GM12873 (cell line): Measurements from ENCODE around the gene CDC26.

Source experiments
- TF ChIP-seq, protein P1 (sequence below): IDR thresholded peaks from 2 replicates; pipeline ENCODE4 v1.5.1; 2012; ENCODE audit warnings: low read depth, mild to moderate bottlenecking, moderate library complexity, low read length, control low read depth; ENCODE audit not compliant: insufficient read depth; ENCODE audit errors: missing control alignments

CDC26 gene

DNA sequence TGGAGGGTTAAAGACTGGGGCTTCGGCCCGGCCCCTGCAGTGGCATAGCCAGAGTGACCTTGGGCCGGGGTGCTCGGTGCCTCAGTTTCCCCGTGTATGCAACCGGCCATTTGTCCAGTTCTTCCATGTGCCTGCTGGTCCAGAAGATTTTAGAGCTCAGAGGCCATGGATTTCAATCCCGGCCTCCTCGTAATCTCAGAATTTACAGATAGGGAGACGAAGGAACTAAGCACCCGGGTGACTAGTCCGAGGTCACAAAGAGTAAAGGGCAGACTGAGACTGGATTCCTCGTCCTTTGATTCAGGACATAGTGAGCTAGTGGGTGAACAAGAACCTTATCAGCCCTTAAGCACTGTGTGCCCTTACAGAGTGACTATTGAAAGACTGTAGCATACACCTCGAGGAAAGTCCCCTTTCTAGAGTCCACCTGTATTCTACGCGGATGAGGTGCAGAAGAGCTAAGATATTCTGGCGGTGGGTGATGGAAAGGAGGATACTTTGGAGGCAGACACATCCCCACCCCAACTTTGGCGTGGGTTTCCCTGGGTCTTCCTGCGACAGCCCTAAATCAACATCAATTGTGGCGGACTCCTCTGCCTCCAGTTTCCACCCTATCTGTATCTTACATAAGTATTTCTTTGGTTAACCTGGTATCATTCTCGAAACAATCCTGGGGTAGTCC, 53.4 kb downstream of the CDC26 start:
- TF ChIP-seq, protein P1, sequence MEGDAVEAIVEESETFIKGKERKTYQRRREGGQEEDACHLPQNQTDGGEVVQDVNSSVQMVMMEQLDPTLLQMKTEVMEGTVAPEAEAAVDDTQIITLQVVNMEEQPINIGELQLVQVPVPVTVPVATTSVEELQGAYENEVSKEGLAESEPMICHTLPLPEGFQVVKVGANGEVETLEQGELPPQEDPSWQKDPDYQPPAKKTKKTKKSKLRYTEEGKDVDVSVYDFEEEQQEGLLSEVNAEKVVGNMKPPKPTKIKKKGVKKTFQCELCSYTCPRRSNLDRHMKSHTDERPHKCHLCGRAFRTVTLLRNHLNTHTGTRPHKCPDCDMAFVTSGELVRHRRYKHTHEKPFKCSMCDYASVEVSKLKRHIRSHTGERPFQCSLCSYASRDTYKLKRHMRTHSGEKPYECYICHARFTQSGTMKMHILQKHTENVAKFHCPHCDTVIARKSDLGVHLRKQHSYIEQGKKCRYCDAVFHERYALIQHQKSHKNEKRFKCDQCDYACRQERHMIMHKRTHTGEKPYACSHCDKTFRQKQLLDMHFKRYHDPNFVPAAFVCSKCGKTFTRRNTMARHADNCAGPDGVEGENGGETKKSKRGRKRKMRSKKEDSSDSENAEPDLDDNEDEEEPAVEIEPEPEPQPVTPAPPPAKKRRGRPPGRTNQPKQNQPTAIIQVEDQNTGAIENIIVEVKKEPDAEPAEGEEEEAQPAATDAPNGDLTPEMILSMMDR = no peak

GRCh38 chr9:113221003-113221799, 54.2 kb downstream of the CDC26 start, which contains the start of the genes FKBP15 and SLC31A1:
Gene FKBP15 (minus strand): TSS chr9:113221277. CDS start chr9:113221243, 34 bp downstream.
Gene SLC31A1 (plus strand): TSS chr9:113221544. CDS start chr9:113256149, 34,605 bp downstream.
- TF ChIP-seq, protein P1 = no peak

DNA sequence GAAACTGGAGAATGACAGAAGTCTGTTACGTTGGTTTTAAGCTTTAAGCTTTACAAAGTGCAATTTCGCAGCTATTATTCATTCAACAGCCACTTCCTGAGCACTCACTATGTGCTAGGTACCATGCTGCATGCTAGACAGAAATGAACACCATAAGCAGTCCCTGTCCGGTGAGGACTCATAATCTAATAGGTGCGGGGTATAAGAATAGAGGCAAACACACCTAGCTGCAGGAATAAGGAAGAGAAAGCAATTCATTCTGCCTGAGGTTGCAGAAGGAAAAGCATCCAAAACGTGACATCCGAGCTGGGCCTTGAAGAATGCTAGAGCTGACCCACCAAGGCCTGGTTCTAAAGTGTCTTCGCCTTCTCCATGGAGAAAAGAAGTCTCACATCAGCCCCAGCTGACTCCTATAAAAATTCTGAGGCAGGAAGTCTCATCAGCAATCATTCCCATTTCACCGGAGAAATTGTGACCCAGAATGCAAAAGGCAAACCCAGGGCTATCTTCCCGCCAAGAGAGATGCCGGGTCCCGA, 54.8 kb downstream of the CDC26 start:
- TF ChIP-seq, protein P1 = no peak

GRCh38 chr9:113219969-113220368, 55.4 kb downstream of the CDC26 start:
- TF ChIP-seq, protein P1 = no peak

DNA sequence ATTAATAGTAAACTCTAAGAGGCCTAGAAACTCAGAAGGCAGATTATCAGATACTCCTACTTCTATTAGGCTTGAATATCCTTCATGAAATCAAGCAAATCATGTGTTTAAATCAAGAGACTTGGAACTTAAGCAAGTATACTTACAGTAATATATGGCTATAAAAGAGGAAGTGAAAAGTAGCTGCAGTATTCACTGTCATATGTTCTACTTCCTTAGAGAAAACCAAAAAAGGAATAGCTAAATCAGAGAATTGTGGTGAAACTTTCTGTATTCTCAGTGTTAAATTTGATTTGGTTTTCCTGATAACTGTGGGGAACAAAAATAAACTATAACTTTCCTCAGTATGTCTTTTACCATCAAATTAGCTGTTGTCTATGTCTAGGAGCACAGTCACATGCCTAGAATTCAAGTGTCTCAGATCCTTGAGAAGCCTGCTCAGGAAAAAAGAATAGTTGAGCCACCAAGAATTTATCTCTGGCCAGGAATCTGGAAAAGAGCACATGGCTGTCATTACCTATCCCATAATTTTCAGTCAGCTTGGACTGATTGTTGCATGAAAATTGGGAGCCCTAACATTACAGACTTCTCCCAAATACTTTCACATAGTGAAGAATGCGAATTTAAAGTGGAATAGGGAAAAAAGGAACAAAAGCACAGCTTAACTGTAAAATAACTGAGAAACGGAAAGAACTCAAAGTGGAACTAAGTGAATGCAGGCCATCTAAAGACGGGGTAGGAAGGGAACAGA, 56.0 kb downstream of the CDC26 start:
- TF ChIP-seq, protein P1 = no peak
